Measurements from ENCODE around the gene ERG28. TPM values are rescaled to one million over a fixed set of nuclear protein-coding genes. Genes with fewer than 3 reads are reported as not detected.
A peak's percentile ranks its signal among the peaks of the same experiment; 100 is the strongest.

Gene ERG28
- total and polyA plus RNA-seq, 2 of the 13 experiments (the other 11 are each of a cell fraction or from before 2014, with no cell fraction given), result 27.3 to 32.3 TPM

- TF ChIP-seq ZNF292 (CRISPR knock-in tag; IDR thresholded peaks at IDR 0.05; ENCODE audit: borderline replicate concordance, low read depth), result peak; percentile 98
- TF ChIP-seq ZNF335 (CRISPR knock-in tag; IDR thresholded peaks at IDR 0.05), result peak; percentile 70; the same call in 1 of the 2 replicates
- TF ChIP-seq, protein P1, sequence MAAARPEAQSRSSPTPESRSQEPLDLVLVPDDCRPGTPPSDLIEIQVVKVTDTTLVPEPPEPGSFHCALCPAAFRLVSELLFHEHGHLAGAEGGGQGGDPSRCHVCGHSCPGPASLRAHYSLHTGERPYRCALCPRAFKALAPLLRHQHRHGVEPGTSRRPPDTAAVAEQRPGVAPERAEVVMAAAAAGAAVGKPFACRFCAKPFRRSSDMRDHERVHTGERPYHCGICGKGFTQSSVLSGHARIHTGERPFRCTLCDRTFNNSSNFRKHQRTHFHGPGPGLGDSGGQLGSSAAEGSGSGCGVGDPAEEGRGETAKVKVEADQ (CRISPR knock-in tag; IDR thresholded peaks at IDR 0.05; ENCODE audit: borderline replicate concordance), result no peak
- peak; percentile 85; the same call in 1 of the 2 replicates for TF ChIP-seq ZNF589 (CRISPR knock-in tag; conservative IDR thresholded peaks at IDR 0.05)
- TF ChIP-seq HMGXB3 (CRISPR knock-in tag; IDR thresholded peaks at IDR 0.05; ENCODE audit: borderline replicate concordance), result peak; percentile 91; the same call in 1 of the 2 replicates
- TF ChIP-seq REST (IDR thresholded peaks at IDR 0.05; ENCODE audit: borderline replicate concordance in 1 of 2, low read depth in 1 of 2, low read length in 2 of 2), result no peak
- peak; percentile 85; the same call in 1 of the 2 replicates for TF ChIP-seq ZFP1 (CRISPR knock-in tag; IDR thresholded peaks at IDR 0.05)
- TF ChIP-seq KDM4B (CRISPR knock-in tag; IDR thresholded peaks at IDR 0.05), result peak; percentile 80; the same call in 1 of the 2 replicates
- peak; percentile 98 for TF ChIP-seq FOXJ3 (CRISPR knock-in tag; IDR thresholded peaks at IDR 0.05; ENCODE audit: borderline replicate concordance)
- TF ChIP-seq SRSF4 (IDR thresholded peaks at IDR 0.05; ENCODE audit: low read depth, low read length, poor library complexity, severe bottlenecking), result no peak
- TF ChIP-seq SOX6 (IDR thresholded peaks at IDR 0.05), result no peak
- TF ChIP-seq SOX6 (CRISPR knock-in tag; IDR thresholded peaks at IDR 0.05), result peak; percentile 97
- TF ChIP-seq AGO2 (optimal IDR thresholded peaks at IDR 0.05; ENCODE audit: low read depth, low read length), result no peak
- TF ChIP-seq ZNF138 (CRISPR knock-in tag; IDR thresholded peaks at IDR 0.05; ENCODE audit: low read depth), result no peak
- TF ChIP-seq ZNF432 (CRISPR knock-in tag; IDR thresholded peaks at IDR 0.05; ENCODE audit: borderline replicate concordance), result no peak
- no peak for TF ChIP-seq NFE2 (CRISPR knock-in tag; IDR thresholded peaks at IDR 0.05)
- peak; percentile 84; the same call in 1 of the 3 replicates for TF ChIP-seq MXI1 (IDR thresholded peaks at IDR 0.05; ENCODE audit: borderline replicate concordance, low read depth, low read length)
- TF ChIP-seq SRF (IDR thresholded peaks at IDR 0.05; ENCODE audit: low read depth, low read length), result no peak
- peak; percentile 87 for TF ChIP-seq FOXP1 (IDR thresholded peaks at IDR 0.05)
- peak; percentile 96 for TF ChIP-seq FOXP1 (CRISPR knock-in tag; IDR thresholded peaks at IDR 0.05)
- no peak; the same call in 1 of the 2 replicates for TF ChIP-seq HOXA5 (CRISPR knock-in tag; IDR thresholded peaks at IDR 0.05)
- no peak; the same call in 1 of the 2 replicates for TF ChIP-seq MEF2D (CRISPR knock-in tag; IDR thresholded peaks at IDR 0.05)
These were observed 12.4 kb downstream of the ERG28 start (continued) for GRCh38 chr14:75648066-75648838.

Measured in HepG2 (cell line).